K562 (cell line): ENCODE results near the gene PPP2R1B. TPM values are rescaled to one million over a fixed set of nuclear protein-coding genes. Genes with fewer than 3 reads are reported as not detected.

Experiments
- ATAC-seq: fragments of 200-7000 bp; cut with Tn5 transposase; 3 replicates; pipeline ENCODE4 v1.9.1; 2020; ENCODE audit warnings: moderate library complexity
- BruUV-seq: library from RNA; stranded (reverse); fragments of 400-500 nt; replicated peaks from 2 replicates; lab custom pipeline; 2021; lab: Mats Ljungman, UMichigan
- CTCF ChIA-PET: fragments of 300-600 bp; formaldehyde crosslinking; extraction: SDS; loops from one replicate; lab custom pipeline; 2021; ENCODE audit warnings: low intra/inter-chr PET ratio; lab: Yijun Ruan, JAX
- POLR2A ChIA-PET: fragments of 300-600, 350-650 bp; sonication (Branson Sonifier 250); formaldehyde crosslinking; extraction: SDS; loops from one replicate; lab custom pipeline; 2021; ENCODE audit warnings: antibody characterized with exemption, inconsistent platforms; lab: Yijun Ruan, JAX
- DNase-seq, 4 experiments: peaks; one replicate each; pipeline versions ENCODE4 v3.0.0 to v3.0.0-alpha.2; 2011 to 2018; ENCODE audit warnings: low spot score in 3 of 4, mixed read lengths in 3 of 4; ENCODE audit errors: extremely low read depth in 1 of 4
- FAIRE-seq: peaks from 2 replicates; lab custom pipeline; 2011; peaks lifted over from hg19 to GRCh38; lab: Jason Lieb, UNC
- H2AFZ ChIP-seq: 2 replicates; pipeline ENCODE4 v1.6.0; 2011; ENCODE audit warnings: low read depth, low read length, control low read depth, inconsistent platforms
- H3K27ac ChIP-seq: fragments of 200-600 bp; 3 replicates; pipeline ENCODE4 v1.8.0; 2011; ENCODE audit warnings: low read depth, mild to moderate bottlenecking, control low read depth, inconsistent platforms, low read length, moderate library complexity, mixed read lengths; ENCODE audit errors: extremely low read depth
- H3K27me3 ChIP-seq, 2 experiments: fragments of 300-600 bp in 1 of 2; 2 replicates in 1 of 2; 3 replicates in 1 of 2; pipeline versions ENCODE4 v1.6.0 to v1.8.0; 2011; ENCODE audit warnings: inconsistent platforms in 2 of 2, low read length in 2 of 2, mild to moderate bottlenecking in 1 of 2, mixed read lengths in 1 of 2, moderate library complexity in 1 of 2; ENCODE audit not compliant: control insufficient read depth in 2 of 2, insufficient read depth in 2 of 2
- H3K36me3 ChIP-seq: fragments of 300-600 bp; 3 replicates; pipeline ENCODE4 v1.8.0; 2011; ENCODE audit warnings: mild to moderate bottlenecking, low read length, inconsistent platforms; ENCODE audit not compliant: control insufficient read depth, insufficient read depth
- H3K4me1 ChIP-seq, 2 experiments: fragments of 200-600 bp in 1 of 2; replicated peaks in 1 of 2; 2 replicates in 1 of 2; 3 replicates in 1 of 2; pipeline versions ENCODE4 v1.5.1 to v1.8.0; 2011; ENCODE audit warnings: inconsistent platforms in 2 of 2, low read length in 2 of 2, mild to moderate bottlenecking in 1 of 2, mixed read lengths in 1 of 2, moderate library complexity in 1 of 2; ENCODE audit not compliant: control insufficient read depth in 2 of 2, insufficient read depth in 2 of 2
- H3K4me2 ChIP-seq: 2 replicates; pipeline ENCODE4 v1.6.1; 2011; ENCODE audit warnings: low read length, control low read depth, inconsistent platforms, mixed read lengths; ENCODE audit not compliant: insufficient read depth
- H3K4me3 ChIP-seq: fragments of 200-600 bp; sonication (generic), shearing (Covaris generic); 2 replicates; pipeline ENCODE4 v1.5.1; 2016; ENCODE audit warnings: control low read depth, inconsistent platforms
- H3K79me2 ChIP-seq: fragments of 200-600 bp; 3 replicates; pipeline ENCODE4 v1.8.0; 2011; ENCODE audit warnings: low read length, inconsistent platforms; ENCODE audit not compliant: control insufficient read depth, insufficient read depth
- H3K9ac ChIP-seq, 2 experiments: 2 replicates each; pipeline versions ENCODE4 v1.6.0 to v1.6.1; 2011; ENCODE audit warnings: low read depth in 2 of 2, low read length in 2 of 2, control low read depth in 1 of 2, inconsistent platforms in 1 of 2, mild to moderate bottlenecking in 1 of 2, mixed read lengths in 1 of 2; ENCODE audit not compliant: insufficient read depth in 1 of 2
- H3K9me1 ChIP-seq: one replicate; pipeline ENCODE4 v1.6.0; 2011; ENCODE audit warnings: inconsistent platforms, mild to moderate bottlenecking, low read length, moderate library complexity; ENCODE audit not compliant: control insufficient read depth, insufficient read depth
- H3K9me3 ChIP-seq: replicated peaks from 2 replicates; pipeline ENCODE4 v1.5.1; 2011; ENCODE audit warnings: low read depth, low read length, inconsistent platforms; ENCODE audit not compliant: control insufficient read depth, insufficient read depth
- H4K20me1 ChIP-seq: replicated peaks from 2 replicates; pipeline ENCODE4 v1.6.1; 2011; ENCODE audit warnings: low read length, inconsistent platforms, mixed read lengths; ENCODE audit not compliant: control insufficient read depth, insufficient read depth
- BRD4 ChIP-seq: fragments of 200-600 bp; sonication (generic); IDR thresholded peaks from 2 replicates; pipeline ENCODE4 v1.6.1; 2017; ENCODE audit warnings: inconsistent platforms
- CBX3 ChIP-seq, 2 experiments: IDR thresholded peaks; 1 replicate in 1 of 2; 2 replicates in 1 of 2; pipeline ENCODE4 v1.6.1; 2012; ENCODE audit warnings: inconsistent platforms in 2 of 2, low read length in 2 of 2, borderline replicate concordance in 1 of 2, control low read depth in 1 of 2
- DLX4 ChIP-seq: fragments of 250-450 bp; sonication (Bioruptor Pico); IDR thresholded peaks from 2 replicates; pipeline ENCODE4 v1.6.1; 2021; ENCODE audit warnings: mild to moderate bottlenecking
- KDM1A ChIP-seq, 2 experiments: fragments of 450-650 bp; IDR thresholded peaks; 2 replicates each; pipeline ENCODE4 v1.6.1; 2016; ENCODE audit warnings: mild to moderate bottlenecking in 2 of 2
- MTA3 ChIP-seq: fragments of 450-650 bp; formaldehyde crosslinking; IDR thresholded peaks from 2 replicates; pipeline ENCODE4 v1.6.1; 2017; ENCODE audit warnings: mild to moderate bottlenecking, borderline replicate concordance
- MYC ChIP-seq, 2 experiments: fragments of 250-450 bp in 1 of 2; sonication (Bioruptor Pico) in 1 of 2; IDR thresholded peaks; 2 replicates each; pipeline versions ENCODE4 v1.5.1 to v1.6.1; 2012 to 2021; ENCODE audit warnings: low read depth in 2 of 2, borderline replicate concordance in 1 of 2, improper control_type of control experiment in 1 of 2, low read length in 1 of 2, mild to moderate bottlenecking in 1 of 2, moderate library complexity in 1 of 2
- NFIX ChIP-seq: fragments of 250-450 bp; sonication (Bioruptor Pico); IDR thresholded peaks from 2 replicates; pipeline ENCODE4 v1.4.0; 2020; ENCODE audit warnings: low read depth, mild to moderate bottlenecking, moderate library complexity
- RBM34 ChIP-seq: fragments of 200-400 bp; formaldehyde crosslinking; IDR thresholded peaks from 2 replicates; pipeline ENCODE4 v1.6.1; 2018; ENCODE audit warnings: low read length, borderline replicate concordance; ENCODE audit not compliant: insufficient read depth
- SIN3A ChIP-seq, 2 experiments: fragments of 150-350 bp in 1 of 2; IDR thresholded peaks; 2 replicates each; pipeline ENCODE4 v1.6.1; 2011 to 2016; ENCODE audit warnings: borderline replicate concordance in 2 of 2, low read depth in 2 of 2, low read length in 2 of 2, mild to moderate bottlenecking in 2 of 2, moderate library complexity in 2 of 2; ENCODE audit not compliant: control insufficient read depth in 1 of 2
- SREBF1 ChIP-seq: fragments of 150-350 bp; IDR thresholded peaks from 2 replicates; pipeline ENCODE4 v1.6.1; 2014; ENCODE audit warnings: antibody characterized with exemption, low read depth, low read length, borderline replicate concordance
- SRSF9 ChIP-seq: fragments of 200-400 bp; formaldehyde crosslinking; IDR thresholded peaks from 2 replicates; pipeline ENCODE4 v1.6.1; 2017; ENCODE audit warnings: low read depth, low read length, borderline replicate concordance
- VEZF1 ChIP-seq: fragments of 200-800 bp; sonication (Bioruptor generic); IDR thresholded peaks from 2 replicates; pipeline ENCODE4 v1.6.1; 2017; ENCODE audit warnings: missing genetic modification characterization, missing compliant biosample characterization
- ZBTB33 ChIP-seq: sonication (generic); formaldehyde crosslinking; IDR thresholded peaks from 2 replicates; pipeline ENCODE4 v1.8.1; 2023; ENCODE audit warnings: mild to moderate bottlenecking, missing genetic modification reagents
- ZNF79 ChIP-seq: fragments of 250-450 bp; sonication (Bioruptor Pico); IDR thresholded peaks from 2 replicates; pipeline ENCODE4 v1.4.0; 2020; ENCODE audit warnings: low read depth, mild to moderate bottlenecking, moderate library complexity
- WGBS: fragments of 100-300 bp; shearing (Covaris generic); methylation state at CpG from one replicate; pipeline ENCODE4 v1.1.6; 2016; ENCODE audit warnings: low coverage, mixed read lengths; ENCODE audit not compliant: insufficient coverage; ENCODE audit errors: missing lambda C conversion rate; 5-methylcytosine and 5-hydroxymethylcytosine counted together
- in situ Hi-C: fragments of 300-500 bp; cut with MboI; formaldehyde crosslinking; loops from 4 replicates; pipeline ENCODE4 v1.15.0; 2018; ENCODE audit warnings: inconsistent platforms, mixed read lengths
- intact Hi-C: fragments of 100-400 bp; cut with micrococcal nuclease; formaldehyde crosslinking; loops from 2 replicates; pipeline ENCODE4 v1.14.2; 2022
- polyA plus RNA-seq, 8 experiments: library from polyadenylated mRNA; depleted of rRNA in 4 of 8; stranded (reverse) in 5 of 8; unstranded in 3 of 8; fragments of >200 nt; fragmentation: Nextera tagmentation in 2 of 8; fragmentation: Illumina TruSeq in 1 of 8; extraction: Ambion mirVana in 2 of 8; extraction: Trizol in 1 of 8; gene quantifications; 2 replicates each; pipeline versions ENCODE4 v1.2.1 to v1.2.3, GENCODE V29; 2011 to 2014; ENCODE audit warnings: inconsistent platforms in 1 of 8, missing spikeins in 1 of 8
- total RNA-seq, 7 experiments: library from RNA; depleted of rRNA in 6 of 7; stranded (reverse); fragments of >200 nt in 6 of 7; fragmentation: Illumina TruSeq in 2 of 7; extraction: Trizol in 2 of 7; gene quantifications; 2 replicates each; pipeline versions ENCODE4 v1.2.1 to v1.2.3, GENCODE V29; 2011 to 2021; ENCODE audit warnings: low replicate concordance in 1 of 7

The PPP2R1B gene
- total and polyA plus RNA-seq, 9 of the 15 experiments (the other 6 are each of a cell fraction or from before 2014, with no cell fraction given), result 24.6 to 68.5 (median 39.8) TPM

GRCh38 chr11:111698852-111699559 lies 67.2 kb downstream of the PPP2R1B start (continued):
- TF ChIP-seq SRSF9 (no peak), MTA3 (no peak; the same call in 1 of the 2 replicates)

- TF ChIP-seq RBM34 (no peak), ZNF79 (CRISPR knock-in tag) (no peak), DLX4 (no peak), NFIX (CRISPR knock-in tag) (no peak), MYC (IDR thresholded peaks at IDR 0.05; ENCODE audit: low read depth, low read length) (no peak), MYC (CRISPR knock-in tag; IDR thresholded peaks at IDR 0.05; ENCODE audit: borderline replicate concordance, low read depth) (no peak), ZBTB33 (CRISPR knock-in tag) (no peak), KDM1A (IDR thresholded peaks at IDR 0.05) (no peak), SIN3A (IDR thresholded peaks at IDR 0.05; ENCODE audit: borderline replicate concordance in 2 of 2, control insufficient read depth in 1 of 2, low read depth in 2 of 2, low read length in 2 of 2) (no peak), BRD4 (no peak), SREBF1 (no peak), VEZF1 (CRISPR knock-in tag) (no peak), CBX3 (IDR thresholded peaks at IDR 0.05; ENCODE audit: borderline replicate concordance in 1 of 2, low read length in 2 of 2) (no peak)
- DNase-seq, result no peak
- no peak overlapping the region for H3K9ac ChIP-seq
- no peaks in the 10 kb centered on the region for H3K27me3 ChIP-seq
- no peak overlapping the region for H3K4me3 ChIP-seq
- H2AFZ ChIP-seq, result no peak overlapping the region
- peaks cover 10 to 33% of the 10 kb centered on the region in 2 experiments; a peak in 4 of 5 replicates for H3K4me1 ChIP-seq
- H3K9me3 ChIP-seq, result no peaks in the 10 kb centered on the region
- intact Hi-C loops (loop anchor here (5.0 kb wide), 1 partner anchor 96 kb away; the partner anchor contains the start of gene SIK2), in situ Hi-C loops (no loop called here)
- peaks cover 3% of the 10 kb centered on the region; the same call in 1 of the 3 replicates for H3K36me3 ChIP-seq
- CTCF ChIA-PET, result no interaction called here
- POLR2A ChIA-PET, result interaction anchor here (1.3 to 1.7 kb wide), 4 partner anchors 8 to 68 kb away, joined by 3 to 5 read pairs (median 4); partner anchors contain the start of gene PPP2R1B
- H3K9me1 ChIP-seq, result no peaks in the 10 kb centered on the region
- FAIRE-seq, result no peak
- peak; percentile 32 for ATAC-seq
- 36% methylated on average over 1 of the region's 1 CpG for WGBS
- no peak overlapping the region for H3K4me2 ChIP-seq
- H3K79me2 ChIP-seq, result peaks cover 8% of the 10 kb centered on the region; the same call in 2 of the 3 replicates
- no TSS peak for BruUV-seq
- no peaks in the 10 kb centered on the region for H4K20me1 ChIP-seq
- peak overlapping the region; percentile 71 for H3K27ac ChIP-seq
Measured at GRCh38 chr11:111697933-111698371, 68.2 kb downstream of the PPP2R1B start.
